Glutamatergic neuron (in vitro differentiated cells): ENCODE data around the gene KRTAP1-5. TPM values are rescaled to one million over a fixed set of nuclear protein-coding genes. Genes with fewer than 3 reads are reported as not detected.
A peak's percentile ranks its signal among the peaks of the same experiment; 100 is the strongest.

Experiments used
- DNase-seq: peaks from one replicate; pipeline ENCODE4 v3.0.0; 2022
- H3K27ac Mint-ChIP-seq: one replicate; pipeline ENCODE4 v1.8.0; 2020; ENCODE audit warnings: mild to moderate bottlenecking, mixed read lengths, inconsistent platforms; ENCODE audit not compliant: unreplicated experiment
- H3K27me3 Mint-ChIP-seq: one replicate; pipeline ENCODE4 v1.8.0; 2020; ENCODE audit warnings: mild to moderate bottlenecking, moderate library complexity, mixed read lengths, inconsistent platforms; ENCODE audit not compliant: unreplicated experiment
- H3K36me3 Mint-ChIP-seq: one replicate; pipeline ENCODE4 v1.8.0; 2020; ENCODE audit warnings: mild to moderate bottlenecking, mixed read lengths, inconsistent platforms; ENCODE audit not compliant: unreplicated experiment
- H3K4me1 Mint-ChIP-seq: one replicate; pipeline ENCODE4 v1.8.0; 2020; ENCODE audit warnings: mild to moderate bottlenecking, low read depth, mixed read lengths, inconsistent platforms; ENCODE audit not compliant: unreplicated experiment
- H3K4me3 Mint-ChIP-seq: one replicate; pipeline ENCODE4 v1.8.0; 2020; ENCODE audit warnings: mild to moderate bottlenecking, mixed read lengths, inconsistent platforms; ENCODE audit not compliant: unreplicated experiment
- H3K9me3 Mint-ChIP-seq: one replicate; pipeline ENCODE4 v1.8.0; 2020; ENCODE audit warnings: mild to moderate bottlenecking, moderate library complexity, mixed read lengths, inconsistent platforms; ENCODE audit not compliant: unreplicated experiment
- CTCF ChIP-seq: fragments of 200-600 bp; sonication (generic); IDR thresholded peaks from one replicate; pipeline ENCODE4 v1.5.0; 2021; ENCODE audit not compliant: partially characterized antibody, unreplicated experiment
- total RNA-seq: library from RNA; stranded (reverse); fragmentation: NEBNext Ultra II Directional; extraction: Animal tissue kit (Norgen Biotek cat#: 25700); gene quantifications from one replicate; pipeline ENCODE4 v1.2.1, GENCODE V29; 2021; ENCODE audit not compliant: unreplicated experiment

KRTAP1-5 gene
- total RNA-seq, 1 donor from 2014 or later = not detected

- Mint-ChIP-seq H3K4me1 (peaks cover 17% of the 10 kb centered on the region), H3K27me3 (peaks cover 8% of the 10 kb centered on the region), H3K27ac (no peak overlapping the region), H3K9me3 (peaks cover 6% of the 10 kb centered on the region), H3K4me3 (no peak overlapping the region), H3K36me3 (no peaks in the 10 kb centered on the region)
- no peak for DNase-seq
- TF ChIP-seq CTCF = no peak
Observed at GRCh38 chr17:41010441-41010840, 16.6 kb downstream of the KRTAP1-5 start.

GRCh38 chr17:41009936-41010335 is 17.1 kb downstream of the KRTAP1-5 start:
- Mint-ChIP-seq H3K9me3 (peaks cover 6% of the 10 kb centered on the region), H3K27ac (no peak overlapping the region), H3K4me3 (no peak overlapping the region), H3K4me1 (peaks cover 17% of the 10 kb centered on the region), H3K27me3 (peaks cover 8% of the 10 kb centered on the region), H3K36me3 (no peaks in the 10 kb centered on the region)
- no peak for TF ChIP-seq CTCF
- DNase-seq = no peak

- H3K4me1 Mint-ChIP-seq = peaks cover 17% of the 10 kb centered on the region
- no peaks in the 10 kb centered on the region for H3K36me3 Mint-ChIP-seq
- no peak for DNase-seq
- H3K27ac Mint-ChIP-seq = no peak overlapping the region
- H3K9me3 Mint-ChIP-seq = peaks cover 6% of the 10 kb centered on the region
- no peak for TF ChIP-seq CTCF
- peaks cover 8% of the 10 kb centered on the region for H3K27me3 Mint-ChIP-seq
- H3K4me3 Mint-ChIP-seq = no peak overlapping the region
Observed at GRCh38 chr17:41009301-41009760, 17.7 kb downstream of the KRTAP1-5 start.

- TF ChIP-seq CTCF = no peak
- Mint-ChIP-seq H3K36me3 (no peaks in the 10 kb centered on the region), H3K4me3 (no peak within 1 kb of the TSS), H3K27me3 (peaks cover 8% of the 10 kb centered on the region), H3K9me3 (peaks cover 6% of the 10 kb centered on the region), H3K4me1 (peaks cover 17% of the 10 kb centered on the region), H3K27ac (peak within 1 kb of the TSS; percentile 81)
- DNase-seq = peak; percentile 47
Observed at GRCh38 chr17:41008811-41009210, 18.2 kb downstream of the KRTAP1-5 start, which contains the start of gene KRTAP3-1. Gene KRTAP3-1, minus strand, starts transcription at chr17:41009128. Its CDS starts 54 bp downstream, at chr17:41009074.

GRCh38 chr17:41004397-41004796 is 22.6 kb downstream of the KRTAP1-5 start:
- Mint-ChIP-seq H3K27ac (no peak overlapping the region), H3K27me3 (peaks cover 8% of the 10 kb centered on the region), H3K9me3 (peaks cover 8% of the 10 kb centered on the region), H3K4me3 (no peak overlapping the region), H3K36me3 (no peaks in the 10 kb centered on the region), H3K4me1 (peaks cover 16% of the 10 kb centered on the region)
- TF ChIP-seq CTCF = no peak
- DNase-seq = no peak
